SK-N-SH (cell line): ENCODE data around the gene CTNNA3. TPM values are rescaled to one million over a fixed set of nuclear protein-coding genes. Genes with fewer than 3 reads are reported as not detected.

Experiments
- CTCF ChIA-PET: fragments of 300-600, 350-600 bp; formaldehyde crosslinking; extraction: SDS; loops from one replicate; lab custom pipeline; 2021; lab: Yijun Ruan, JAX
- POLR2A ChIA-PET: fragments of 350-600 bp; sonication (Branson Sonifier 250); formaldehyde crosslinking; extraction: SDS; loops from one replicate; lab custom pipeline; 2020; ENCODE audit warnings: antibody characterized with exemption, inconsistent platforms; lab: Yijun Ruan, JAX
- DNase-seq: peaks from one replicate; pipeline ENCODE4 v3.0.0; 2012
- H2AFZ ChIP-seq: fragments of 200-600 bp; sonication (generic); 2 replicates; pipeline ENCODE4 v1.8.1; 2016; ENCODE audit warnings: antibody characterized with exemption, mild to moderate bottlenecking, low read depth
- H3F3A ChIP-seq: fragments of 200-600 bp; sonication (generic); replicated peaks from 2 replicates; pipeline ENCODE3; 2016; ENCODE audit warnings: antibody characterized with exemption, mild to moderate bottlenecking; ENCODE audit not compliant: insufficient read depth
- H3K27ac ChIP-seq, 2 experiments: fragments of 200-500 bp in 1 of 2; fragments of 200-600 bp in 1 of 2; sonication (Bioruptor generic) in 1 of 2; sonication (generic), shearing (Covaris generic) in 1 of 2; 2 replicates each; pipeline versions ENCODE4 v1.5.1 to v1.6.1; 2014 to 2016; ENCODE audit warnings: low read depth in 2 of 2, inconsistent platforms in 1 of 2, low read length in 1 of 2, mild to moderate bottlenecking in 1 of 2, mixed read lengths in 1 of 2
- H3K27me3 ChIP-seq: fragments of 200-600 bp; sonication (generic), shearing (Covaris generic); 2 replicates; pipeline ENCODE4 v1.6.1; 2016; ENCODE audit warnings: mixed run types; ENCODE audit not compliant: insufficient read depth
- H3K36me3 ChIP-seq, 2 experiments: fragments of 200-500 bp in 1 of 2; fragments of 200-600 bp in 1 of 2; sonication (Bioruptor generic) in 1 of 2; sonication (generic) in 1 of 2; replicated peaks in 1 of 2; 2 replicates each; pipeline versions ENCODE3 to v1.5.1; 2014 to 2016; ENCODE audit warnings: low read length in 1 of 2, mild to moderate bottlenecking in 1 of 2; ENCODE audit not compliant: insufficient read depth in 2 of 2, control insufficient read depth in 1 of 2
- H3K4me1 ChIP-seq, 2 experiments: fragments of 200-500 bp in 1 of 2; fragments of 200-600 bp in 1 of 2; sonication (Bioruptor generic) in 1 of 2; sonication (generic), shearing (Covaris generic) in 1 of 2; 2 replicates each; pipeline versions ENCODE4 v1.5.1 to v1.6.1; 2014 to 2016; ENCODE audit warnings: low read depth in 1 of 2, low read length in 1 of 2, mixed run types in 1 of 2; ENCODE audit not compliant: insufficient read depth in 2 of 2, control insufficient read depth in 1 of 2
- H3K4me2 ChIP-seq: fragments of 200-600 bp; sonication (generic), shearing (Covaris generic); 2 replicates; pipeline ENCODE4 v1.6.1; 2017; ENCODE audit warnings: mixed run types
- H3K4me3 ChIP-seq, 2 experiments: fragments of 200-500 bp in 1 of 2; fragments of 200-600 bp in 1 of 2; sonication (Bioruptor generic) in 1 of 2; sonication (generic), shearing (Covaris generic) in 1 of 2; 2 replicates each; pipeline versions ENCODE4 v1.5.1 to v1.8.1; 2014 to 2016; ENCODE audit warnings: low read depth in 2 of 2, inconsistent platforms in 1 of 2, low read length in 1 of 2, mild to moderate bottlenecking in 1 of 2, mixed read lengths in 1 of 2, moderate library complexity in 1 of 2
- H3K79me2 ChIP-seq: fragments of 200-600 bp; sonication (generic); 2 replicates; pipeline ENCODE4 v1.8.1; 2017; ENCODE audit warnings: mild to moderate bottlenecking; ENCODE audit not compliant: insufficient read depth
- H3K9ac ChIP-seq: fragments of 200-600 bp; sonication (generic); 2 replicates; pipeline ENCODE4 v1.6.1; 2017; ENCODE audit warnings: mixed run types
- H3K9me2 ChIP-seq: fragments of 200-600 bp; sonication (generic); 2 replicates; pipeline ENCODE4 v1.6.1; 2017; ENCODE audit warnings: mixed run types
- H3K9me3 ChIP-seq: fragments of 200-600 bp; sonication (generic); 2 replicates; pipeline ENCODE4 v1.6.1; 2017; ENCODE audit warnings: mixed run types, mild to moderate bottlenecking, moderate library complexity
- H4K20me1 ChIP-seq: fragments of 200-600 bp; sonication (generic); 2 replicates; pipeline ENCODE4 v1.6.1; 2017; ENCODE audit warnings: mild to moderate bottlenecking, mixed run types; ENCODE audit not compliant: insufficient read depth
- CHD2 ChIP-seq: fragments of 150-350 bp; IDR thresholded peaks from 2 replicates; pipeline ENCODE4 v1.6.1; 2018; ENCODE audit warnings: low read length; ENCODE audit not compliant: partially characterized antibody
- EP300 ChIP-seq, 2 experiments: IDR thresholded peaks; 2 replicates each; pipeline versions ENCODE4 v1.4.0 to v1.6.1; 2012; ENCODE audit warnings: borderline replicate concordance in 1 of 2, low read depth in 1 of 2, low read length in 1 of 2
- EZH2phosphoT487 ChIP-seq: fragments of 200-600 bp; sonication (generic); IDR thresholded peaks from 2 replicates; pipeline ENCODE4 v1.6.1; 2017; ENCODE audit warnings: low read depth, mixed run types, mild to moderate bottlenecking, antibody characterized with exemption, moderate library complexity, borderline replicate concordance
- FOSL2 ChIP-seq: IDR thresholded peaks from 2 replicates; pipeline ENCODE4 v1.4.0; 2012; ENCODE audit warnings: low read depth, mild to moderate bottlenecking, moderate library complexity, borderline replicate concordance
- FOXJ3 ChIP-seq: sonication (generic); formaldehyde crosslinking; IDR thresholded peaks from 2 replicates; pipeline ENCODE4 v1.5.1; 2020; ENCODE audit warnings: mild to moderate bottlenecking, missing genetic modification reagents
- FOXM1 ChIP-seq: IDR thresholded peaks from 2 replicates; pipeline ENCODE4 v1.4.0; 2012; ENCODE audit warnings: low read depth, mild to moderate bottlenecking
- JUND ChIP-seq: IDR thresholded peaks from 2 replicates; pipeline ENCODE4 v1.4.0; 2012
- MEF2A ChIP-seq: IDR thresholded peaks from 2 replicates; pipeline ENCODE4 v1.4.0; 2012; ENCODE audit warnings: low read depth, borderline replicate concordance
- MXI1 ChIP-seq: IDR thresholded peaks from 2 replicates; pipeline ENCODE4 v1.6.1; 2012; ENCODE audit warnings: mild to moderate bottlenecking, low read depth, low read length, improper control_type of control experiment
- NFIC ChIP-seq: IDR thresholded peaks from 2 replicates; pipeline ENCODE4 v1.4.0; 2012; ENCODE audit warnings: borderline replicate concordance
- NRF1 ChIP-seq: IDR thresholded peaks from 2 replicates; pipeline ENCODE4 v1.6.1; 2012; ENCODE audit warnings: low read depth, mild to moderate bottlenecking, low read length
- POLR2AphosphoS5 ChIP-seq: IDR thresholded peaks from 2 replicates; pipeline ENCODE4 v1.6.1; 2012; ENCODE audit warnings: low read depth, low read length
- RAD21 ChIP-seq: IDR thresholded peaks from 2 replicates; pipeline ENCODE4 v1.6.1; 2012; ENCODE audit warnings: mild to moderate bottlenecking, low read length
- RCOR1 ChIP-seq: fragments of 150-350 bp; IDR thresholded peaks from 2 replicates; pipeline ENCODE4 v1.6.1; 2017; ENCODE audit warnings: antibody characterized with exemption, low read length
- RFX5 ChIP-seq: IDR thresholded peaks from 2 replicates; pipeline ENCODE4 v1.6.1; 2012; ENCODE audit warnings: mild to moderate bottlenecking, improper control_type of control experiment, low read length
- SIN3A ChIP-seq: IDR thresholded peaks from 2 replicates; pipeline ENCODE4 v1.6.1; 2012; ENCODE audit warnings: low read depth, mild to moderate bottlenecking, low read length, moderate library complexity, borderline replicate concordance
- SMC3 ChIP-seq: IDR thresholded peaks from 2 replicates; pipeline ENCODE4 v1.6.1; 2012; ENCODE audit warnings: low read depth, low read length, improper control_type of control experiment
- TCF12 ChIP-seq: IDR thresholded peaks from 2 replicates; pipeline ENCODE4 v1.4.0; 2012
- YY1 ChIP-seq: IDR thresholded peaks from 2 replicates; pipeline ENCODE4 v1.4.0; 2012; ENCODE audit warnings: low read depth, mild to moderate bottlenecking
- WGBS: methylation state at CpG from one replicate; pipeline ENCODE4 v1.1.6; 2017; ENCODE audit warnings: low lambda C conversion rate; 5-methylcytosine and 5-hydroxymethylcytosine counted together
- polyA plus RNA-seq, 3 experiments: library from polyadenylated mRNA; depleted of rRNA; stranded (reverse); fragments of >200 nt; gene quantifications; 2 replicates each; pipeline ENCODE4 v1.2.3, GENCODE V29; 2012
- TF ChIP-seq, protein P1 (sequence below): IDR thresholded peaks from 2 replicates; pipeline ENCODE4 v1.4.0; 2012; ENCODE audit warnings: low read depth
- TF ChIP-seq, protein P2 (sequence below): IDR thresholded peaks from 2 replicates; pipeline ENCODE4 v1.4.0; 2012; ENCODE audit warnings: low read depth, borderline replicate concordance
- TF ChIP-seq, protein P3 (sequence below): IDR thresholded peaks from 2 replicates; pipeline ENCODE4 v1.6.1; 2012; ENCODE audit warnings: mild to moderate bottlenecking, low read depth, low read length, moderate library complexity
- TF ChIP-seq, protein P4 (sequence below): IDR thresholded peaks from 2 replicates; pipeline ENCODE4 v1.4.0; 2012; ENCODE audit warnings: low read depth, borderline replicate concordance

Gene CTNNA3
- polyA plus RNA-seq, 1 of the 3 experiments (the other 2 are of a cell fraction) = not detected

DNA sequence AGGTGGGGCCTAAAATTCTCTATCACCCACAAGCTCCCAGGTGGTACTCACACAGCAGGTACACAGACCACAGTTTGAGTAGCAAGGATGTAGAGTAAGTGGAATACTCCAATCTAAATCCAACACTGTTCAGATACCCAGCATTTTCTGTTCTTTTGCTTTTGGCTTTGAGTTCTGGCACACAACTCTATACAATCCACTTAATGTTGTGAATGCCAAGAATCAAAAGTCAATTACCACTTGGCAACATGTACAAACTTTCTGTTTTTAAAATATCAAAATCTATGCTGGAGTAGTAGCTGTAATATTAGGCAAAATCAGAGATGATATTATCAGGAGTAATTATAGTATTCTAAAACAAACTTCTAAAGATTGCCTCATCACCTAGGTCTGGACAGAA, 903.6 kb downstream of the CTNNA3 start:
- Histone ChIP-seq H3K27me3 (no peaks in the 10 kb centered on the region), H3K4me1 (no peaks in the 10 kb centered on the region), H3K4me2 (no peak overlapping the region), H3F3A (no peaks in the 10 kb centered on the region), H4K20me1 (no peaks in the 10 kb centered on the region), H3K79me2 (no peaks in the 10 kb centered on the region), H2AFZ (no peak overlapping the region), H3K4me3 (no peak overlapping the region), H3K27ac (no peak overlapping the region), H3K9me2 (no peaks in the 10 kb centered on the region), H3K9ac (no peak overlapping the region), H3K9me3 (no peaks in the 10 kb centered on the region), H3K36me3 (no peaks in the 10 kb centered on the region)
- no peak for DNase-seq
- TF ChIP-seq CHD2 (no peak), SIN3A (no peak), FOXM1 (no peak), EP300 (IDR thresholded peaks at IDR 0.05; ENCODE audit: borderline replicate concordance in 1 of 2, low read depth in 1 of 2, low read length in 1 of 2) (no peak), EZH2phosphoT487 (no peak), MEF2A (no peak), YY1 (no peak), TCF12 (no peak), RFX5 (no peak), MXI1 (no peak), FOSL2 (no peak), RCOR1 (no peak), JUND (no peak)
- TF ChIP-seq, protein P1, sequence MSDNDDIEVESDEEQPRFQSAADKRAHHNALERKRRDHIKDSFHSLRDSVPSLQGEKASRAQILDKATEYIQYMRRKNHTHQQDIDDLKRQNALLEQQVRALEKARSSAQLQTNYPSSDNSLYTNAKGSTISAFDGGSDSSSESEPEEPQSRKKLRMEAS = no peak
- TF ChIP-seq, protein P2, sequence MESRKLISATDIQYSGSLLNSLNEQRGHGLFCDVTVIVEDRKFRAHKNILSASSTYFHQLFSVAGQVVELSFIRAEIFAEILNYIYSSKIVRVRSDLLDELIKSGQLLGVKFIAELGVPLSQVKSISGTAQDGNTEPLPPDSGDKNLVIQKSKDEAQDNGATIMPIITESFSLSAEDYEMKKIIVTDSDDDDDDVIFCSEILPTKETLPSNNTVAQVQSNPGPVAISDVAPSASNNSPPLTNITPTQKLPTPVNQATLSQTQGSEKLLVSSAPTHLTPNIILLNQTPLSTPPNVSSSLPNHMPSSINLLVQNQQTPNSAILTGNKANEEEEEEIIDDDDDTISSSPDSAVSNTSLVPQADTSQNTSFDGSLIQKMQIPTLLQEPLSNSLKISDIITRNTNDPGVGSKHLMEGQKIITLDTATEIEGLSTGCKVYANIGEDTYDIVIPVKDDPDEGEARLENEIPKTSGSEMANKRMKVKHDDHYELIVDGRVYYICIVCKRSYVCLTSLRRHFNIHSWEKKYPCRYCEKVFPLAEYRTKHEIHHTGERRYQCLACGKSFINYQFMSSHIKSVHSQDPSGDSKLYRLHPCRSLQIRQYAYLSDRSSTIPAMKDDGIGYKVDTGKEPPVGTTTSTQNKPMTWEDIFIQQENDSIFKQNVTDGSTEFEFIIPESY = no peak
- CTCF ChIA-PET = no interaction called here
- POLR2A ChIA-PET = no interaction called here

DNA sequence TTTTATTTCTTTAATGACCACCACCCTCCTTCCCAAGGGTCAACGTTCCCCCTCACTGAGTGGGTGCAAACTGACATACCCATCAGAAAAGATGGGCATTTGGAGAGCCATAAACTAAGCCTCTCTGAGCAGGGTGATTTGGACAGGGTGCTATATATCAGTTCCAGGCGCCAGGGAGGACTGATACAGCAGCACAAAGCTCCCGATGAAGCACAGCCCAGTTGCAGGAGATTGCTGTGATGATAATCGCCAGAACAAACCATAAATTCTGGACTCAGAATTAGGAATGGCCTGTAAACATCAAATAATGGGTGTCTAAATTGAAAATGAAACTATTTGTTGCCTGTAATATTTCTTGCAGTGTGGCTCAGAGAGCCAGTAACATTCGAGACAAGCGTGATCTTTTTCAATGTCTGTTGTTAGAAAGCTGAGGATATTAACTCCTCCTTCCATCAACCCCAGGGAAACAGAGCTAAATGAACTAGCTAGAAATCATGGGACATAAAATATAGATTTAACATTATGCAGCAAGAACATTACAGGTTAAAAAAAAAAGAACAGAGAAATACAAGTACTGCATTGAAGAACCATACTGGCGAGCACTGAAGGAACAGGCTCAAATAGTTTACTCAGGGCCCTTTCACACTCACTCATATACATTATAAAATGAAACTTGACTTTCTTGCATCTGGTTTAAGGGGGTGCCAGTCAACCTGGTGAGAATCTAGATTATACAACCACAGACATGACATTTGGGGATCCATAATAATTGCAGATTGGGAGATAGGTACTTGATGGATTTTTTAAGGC, 907.6 kb downstream of the CTNNA3 start:
- ChIA-PET POLR2A (no interaction called here), CTCF (no interaction called here)
- H3F3A ChIP-seq = no peaks in the 10 kb centered on the region
- H3K79me2 ChIP-seq = no peaks in the 10 kb centered on the region
- no peak for DNase-seq
- H2AFZ ChIP-seq = no peak overlapping the region
- no peaks in the 10 kb centered on the region for H3K36me3 ChIP-seq
- H3K9me2 ChIP-seq = no peaks in the 10 kb centered on the region
- WGBS = 11% methylated on average over 7 of the region's 7 CpGs
- H3K27me3 ChIP-seq = no peaks in the 10 kb centered on the region
- H3K4me3 ChIP-seq = no peak overlapping the region
- no peaks in the 10 kb centered on the region for H3K4me1 ChIP-seq
- H3K27ac ChIP-seq = no peak overlapping the region
- no peaks in the 10 kb centered on the region for H3K9me3 ChIP-seq
- H3K9ac ChIP-seq = no peak overlapping the region
- H4K20me1 ChIP-seq = no peaks in the 10 kb centered on the region
- H3K4me2 ChIP-seq = peak overlapping the region; percentile 39; the same call in 1 of the 2 replicates
- TF ChIP-seq RAD21 (no peak), NFIC (no peak), SMC3 (no peak), FOXJ3 (CRISPR knock-in tag) (no peak), MEF2A (no peak), POLR2AphosphoS5 (no peak), TCF12 (no peak), JUND (no peak), EZH2phosphoT487 (no peak), NRF1 (no peak)
- TF ChIP-seq, protein P3, sequence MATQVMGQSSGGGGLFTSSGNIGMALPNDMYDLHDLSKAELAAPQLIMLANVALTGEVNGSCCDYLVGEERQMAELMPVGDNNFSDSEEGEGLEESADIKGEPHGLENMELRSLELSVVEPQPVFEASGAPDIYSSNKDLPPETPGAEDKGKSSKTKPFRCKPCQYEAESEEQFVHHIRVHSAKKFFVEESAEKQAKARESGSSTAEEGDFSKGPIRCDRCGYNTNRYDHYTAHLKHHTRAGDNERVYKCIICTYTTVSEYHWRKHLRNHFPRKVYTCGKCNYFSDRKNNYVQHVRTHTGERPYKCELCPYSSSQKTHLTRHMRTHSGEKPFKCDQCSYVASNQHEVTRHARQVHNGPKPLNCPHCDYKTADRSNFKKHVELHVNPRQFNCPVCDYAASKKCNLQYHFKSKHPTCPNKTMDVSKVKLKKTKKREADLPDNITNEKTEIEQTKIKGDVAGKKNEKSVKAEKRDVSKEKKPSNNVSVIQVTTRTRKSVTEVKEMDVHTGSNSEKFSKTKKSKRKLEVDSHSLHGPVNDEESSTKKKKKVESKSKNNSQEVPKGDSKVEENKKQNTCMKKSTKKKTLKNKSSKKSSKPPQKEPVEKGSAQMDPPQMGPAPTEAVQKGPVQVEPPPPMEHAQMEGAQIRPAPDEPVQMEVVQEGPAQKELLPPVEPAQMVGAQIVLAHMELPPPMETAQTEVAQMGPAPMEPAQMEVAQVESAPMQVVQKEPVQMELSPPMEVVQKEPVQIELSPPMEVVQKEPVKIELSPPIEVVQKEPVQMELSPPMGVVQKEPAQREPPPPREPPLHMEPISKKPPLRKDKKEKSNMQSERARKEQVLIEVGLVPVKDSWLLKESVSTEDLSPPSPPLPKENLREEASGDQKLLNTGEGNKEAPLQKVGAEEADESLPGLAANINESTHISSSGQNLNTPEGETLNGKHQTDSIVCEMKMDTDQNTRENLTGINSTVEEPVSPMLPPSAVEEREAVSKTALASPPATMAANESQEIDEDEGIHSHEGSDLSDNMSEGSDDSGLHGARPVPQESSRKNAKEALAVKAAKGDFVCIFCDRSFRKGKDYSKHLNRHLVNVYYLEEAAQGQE = no peak
- TF ChIP-seq, protein P4, sequence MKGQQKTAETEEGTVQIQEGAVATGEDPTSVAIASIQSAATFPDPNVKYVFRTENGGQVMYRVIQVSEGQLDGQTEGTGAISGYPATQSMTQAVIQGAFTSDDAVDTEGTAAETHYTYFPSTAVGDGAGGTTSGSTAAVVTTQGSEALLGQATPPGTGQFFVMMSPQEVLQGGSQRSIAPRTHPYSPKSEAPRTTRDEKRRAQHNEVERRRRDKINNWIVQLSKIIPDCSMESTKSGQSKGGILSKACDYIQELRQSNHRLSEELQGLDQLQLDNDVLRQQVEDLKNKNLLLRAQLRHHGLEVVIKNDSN = no peak
